Panc1 (cell line): ENCODE data around the gene NPHP1.

Experiments
- POLR2AphosphoS5 ChIP-seq: IDR thresholded peaks from 2 replicates; pipeline ENCODE4 v1.6.1; 2012; ENCODE audit warnings: mild to moderate bottlenecking, low read depth, low read length, moderate library complexity
- TF ChIP-seq, protein P1 (sequence below): fragments of 450-650 bp; IDR thresholded peaks from 2 replicates; pipeline ENCODE4 v1.5.1; 2017; ENCODE audit warnings: mild to moderate bottlenecking

- TF ChIP-seq POLR2AphosphoS5: no peak
- TF ChIP-seq, protein P1, sequence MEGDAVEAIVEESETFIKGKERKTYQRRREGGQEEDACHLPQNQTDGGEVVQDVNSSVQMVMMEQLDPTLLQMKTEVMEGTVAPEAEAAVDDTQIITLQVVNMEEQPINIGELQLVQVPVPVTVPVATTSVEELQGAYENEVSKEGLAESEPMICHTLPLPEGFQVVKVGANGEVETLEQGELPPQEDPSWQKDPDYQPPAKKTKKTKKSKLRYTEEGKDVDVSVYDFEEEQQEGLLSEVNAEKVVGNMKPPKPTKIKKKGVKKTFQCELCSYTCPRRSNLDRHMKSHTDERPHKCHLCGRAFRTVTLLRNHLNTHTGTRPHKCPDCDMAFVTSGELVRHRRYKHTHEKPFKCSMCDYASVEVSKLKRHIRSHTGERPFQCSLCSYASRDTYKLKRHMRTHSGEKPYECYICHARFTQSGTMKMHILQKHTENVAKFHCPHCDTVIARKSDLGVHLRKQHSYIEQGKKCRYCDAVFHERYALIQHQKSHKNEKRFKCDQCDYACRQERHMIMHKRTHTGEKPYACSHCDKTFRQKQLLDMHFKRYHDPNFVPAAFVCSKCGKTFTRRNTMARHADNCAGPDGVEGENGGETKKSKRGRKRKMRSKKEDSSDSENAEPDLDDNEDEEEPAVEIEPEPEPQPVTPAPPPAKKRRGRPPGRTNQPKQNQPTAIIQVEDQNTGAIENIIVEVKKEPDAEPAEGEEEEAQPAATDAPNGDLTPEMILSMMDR: no peak
Measured at GRCh38 chr2:110100480-110100879, 104.3 kb downstream of the NPHP1 start.
